Measurements from ENCODE around the gene ARHGAP31.
A peak's percentile ranks its signal among the peaks of the same experiment; 100 is the strongest.
"Not testable (repeated sequence)": the region's sequence is repeated elsewhere in the genome, so short reads cannot be mapped to it uniquely, and the experiment has no call there.

The ARHGAP31 gene

DNA sequence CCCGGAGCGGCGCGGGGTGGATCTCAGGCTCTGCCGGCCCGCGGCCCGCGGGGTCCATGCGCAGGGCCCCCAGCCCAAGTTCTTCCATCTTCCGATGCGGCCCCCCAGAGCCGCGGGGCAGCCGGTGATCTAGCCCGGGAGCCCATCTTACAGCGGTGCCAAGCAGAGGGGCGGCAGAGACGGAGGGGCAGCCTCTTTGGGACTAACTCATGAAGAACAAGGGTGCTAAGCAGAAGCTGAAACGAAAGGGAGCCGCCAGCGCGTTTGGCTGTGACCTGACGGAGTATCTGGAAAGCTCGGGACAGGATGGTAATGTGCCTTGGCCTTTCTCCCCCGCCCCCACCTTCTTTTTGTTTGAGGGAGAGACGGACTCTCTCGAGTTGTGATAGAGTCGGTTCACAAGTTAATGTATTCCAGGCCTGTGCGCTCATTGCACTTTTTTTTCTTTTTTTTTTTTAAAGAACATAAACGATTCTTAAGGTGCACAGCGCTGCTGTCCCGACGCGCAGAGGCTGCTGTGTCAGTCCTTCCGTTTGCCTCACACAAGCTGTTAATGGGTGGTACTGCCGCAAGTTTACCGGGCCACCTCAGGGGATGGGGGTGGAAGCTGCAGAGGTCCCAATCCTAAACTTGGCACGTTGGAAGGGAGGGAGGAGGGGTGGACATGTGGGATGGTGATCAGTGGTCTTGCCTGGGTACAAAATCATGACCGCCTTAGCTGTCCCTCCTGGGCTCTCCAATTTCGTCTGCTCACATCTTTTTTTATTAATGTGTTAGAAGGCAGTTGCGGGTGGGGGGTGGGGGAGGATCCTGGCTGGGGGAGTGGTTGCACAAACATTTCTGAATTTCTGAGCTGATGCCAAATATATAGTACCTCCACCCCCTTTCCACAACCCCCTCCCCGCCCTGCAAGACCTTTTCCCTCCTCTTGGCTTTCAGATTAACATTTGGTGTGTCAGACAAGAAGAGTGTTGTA, 801 bp downstream of the ARHGAP31 start:
- ATAC-seq, result peak; percentile 36 to 44

DNA sequence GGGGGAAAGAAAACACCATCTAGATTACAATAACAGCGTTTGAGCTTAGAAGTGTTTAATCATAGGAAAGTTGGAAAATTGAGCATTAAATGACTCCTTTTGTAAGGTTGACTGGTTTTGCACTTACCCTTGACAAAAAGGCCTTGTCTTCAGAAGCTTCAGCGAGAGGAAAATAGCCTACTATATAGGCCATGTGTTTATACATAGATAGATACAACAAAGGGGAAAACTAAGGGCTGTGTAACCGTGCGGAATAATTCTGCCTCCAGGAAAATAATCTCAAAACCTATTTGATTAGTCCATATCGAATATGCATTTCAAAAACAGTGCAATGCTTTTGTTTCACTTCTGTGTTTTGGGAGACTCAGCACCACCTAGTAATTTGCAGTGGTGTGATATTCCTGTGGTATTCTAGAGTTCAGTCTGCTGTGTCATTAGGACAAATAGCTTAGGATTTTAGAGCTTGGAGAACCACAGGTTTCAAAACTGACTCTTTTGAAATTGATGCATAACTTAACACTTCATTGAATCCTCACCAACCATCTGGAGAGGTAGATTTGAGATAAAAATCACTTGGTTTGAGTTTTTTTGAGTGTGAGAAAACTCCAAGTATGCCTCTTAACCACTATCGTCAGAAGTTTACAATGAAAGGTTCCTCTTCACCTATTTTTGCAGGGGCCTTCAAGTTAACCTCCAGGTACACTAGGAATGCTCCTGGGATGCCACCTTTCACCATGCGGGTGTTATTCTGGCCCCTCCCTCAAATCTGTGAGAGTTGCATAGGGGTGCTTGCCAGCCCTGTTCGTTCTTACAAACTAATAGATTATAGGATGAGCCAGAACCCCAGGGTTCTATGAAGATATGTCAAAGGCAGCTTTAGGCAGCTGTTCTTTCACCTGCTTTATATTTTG, 1.9 kb downstream of the ARHGAP31 start:
- no peak for ATAC-seq

DNA sequence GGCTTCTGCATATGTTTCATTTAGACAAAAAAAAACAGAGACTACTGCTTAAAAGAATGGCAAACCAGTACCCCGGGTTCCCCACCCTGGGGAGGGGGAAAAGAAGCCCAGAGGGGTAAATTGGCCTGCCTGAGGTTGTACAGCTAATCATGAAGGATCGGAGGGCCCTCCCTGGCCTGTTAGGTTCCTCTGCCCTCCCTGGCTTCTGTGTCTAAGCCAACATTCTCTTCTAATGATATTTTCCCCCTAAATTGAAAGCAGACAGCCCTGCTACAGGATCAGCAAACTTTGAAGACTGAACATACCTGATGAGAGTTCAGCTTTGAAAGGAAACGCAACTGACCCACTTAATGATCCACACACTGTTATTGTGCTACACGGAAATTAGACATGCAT, 2.5 kb downstream of the ARHGAP31 start:
- no peak for ATAC-seq

DNA sequence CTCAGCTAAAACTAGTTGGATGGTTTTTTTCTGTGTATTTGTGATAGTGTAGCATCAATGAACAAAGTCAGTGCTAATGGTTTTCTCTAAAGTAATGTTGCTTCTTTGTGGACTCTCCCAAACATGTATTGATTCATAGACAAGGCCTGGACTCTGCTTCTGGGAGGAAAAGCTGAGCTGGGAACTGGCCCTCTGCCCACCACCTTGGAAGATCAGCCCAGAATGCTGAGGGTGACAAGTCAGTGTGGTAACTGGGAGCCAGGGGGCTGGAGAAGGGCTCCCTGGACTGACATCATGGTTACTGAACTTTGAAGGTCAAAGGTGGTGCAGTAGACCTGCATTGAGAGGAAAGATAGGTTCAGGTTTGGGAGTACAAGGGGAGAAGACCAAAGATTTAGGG, 3.0 kb downstream of the ARHGAP31 start:
- no peak for ATAC-seq

DNA sequence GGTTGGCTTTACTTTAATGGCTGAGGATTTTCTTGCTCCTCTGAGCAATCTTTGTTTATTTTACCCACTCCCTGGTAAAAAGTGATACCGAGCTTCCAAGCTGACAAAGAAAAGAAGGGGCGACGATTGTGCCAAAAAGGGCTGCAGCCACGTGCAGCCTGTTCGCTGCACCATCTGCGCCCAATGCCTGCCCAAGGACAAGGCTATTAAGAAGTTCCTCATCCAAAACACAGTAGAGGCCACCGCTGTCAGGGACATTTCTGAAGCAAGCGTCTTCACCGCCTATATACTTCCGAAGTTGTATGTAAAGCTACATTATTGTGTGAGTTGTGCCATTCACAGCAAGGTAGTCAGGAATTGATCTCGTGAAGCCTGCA, 4.4 kb downstream of the ARHGAP31 start:
- ATAC-seq, result no peak

DNA sequence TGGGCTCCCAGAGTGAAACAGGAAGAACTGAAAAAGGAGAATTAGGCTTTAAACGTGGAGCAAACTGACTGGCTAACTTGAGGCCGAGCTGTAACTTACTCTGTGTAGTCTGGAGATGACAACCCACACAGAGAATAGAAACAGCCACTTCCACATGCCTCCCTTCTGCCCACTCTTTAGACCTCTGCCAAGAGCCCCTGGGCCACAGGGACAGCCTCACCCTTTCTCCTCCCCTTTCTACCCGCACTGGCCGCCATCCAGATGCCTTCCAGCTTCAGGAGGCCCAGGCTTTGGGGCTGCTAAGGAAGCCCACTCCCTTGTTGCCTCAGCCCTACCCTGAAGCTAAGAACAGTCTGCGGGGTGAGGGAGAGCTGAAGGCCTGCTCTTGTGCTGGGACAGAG, 6.8 kb downstream of the ARHGAP31 start:
- no peak for ATAC-seq

DNA sequence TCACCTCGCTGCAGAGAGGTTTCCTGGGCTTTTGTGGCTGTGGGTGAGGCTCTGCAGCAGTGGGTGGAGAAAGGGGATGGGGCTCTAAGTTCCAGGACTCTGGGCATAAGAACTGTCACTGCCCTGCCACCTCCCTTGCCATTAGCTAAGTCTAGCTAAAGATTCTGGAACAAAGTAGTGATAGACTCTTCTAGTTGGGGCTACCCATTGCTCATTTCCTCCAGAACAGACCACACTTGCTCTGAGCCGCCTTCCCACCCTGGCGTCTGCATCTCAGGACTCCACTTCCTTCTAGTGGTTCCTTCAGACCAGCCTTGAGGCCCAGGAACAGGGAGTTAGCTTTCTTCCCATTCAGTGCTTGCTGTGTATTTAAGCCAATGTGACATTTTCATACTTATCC, 7.5 kb downstream of the ARHGAP31 start:
- no peak for ATAC-seq

DNA sequence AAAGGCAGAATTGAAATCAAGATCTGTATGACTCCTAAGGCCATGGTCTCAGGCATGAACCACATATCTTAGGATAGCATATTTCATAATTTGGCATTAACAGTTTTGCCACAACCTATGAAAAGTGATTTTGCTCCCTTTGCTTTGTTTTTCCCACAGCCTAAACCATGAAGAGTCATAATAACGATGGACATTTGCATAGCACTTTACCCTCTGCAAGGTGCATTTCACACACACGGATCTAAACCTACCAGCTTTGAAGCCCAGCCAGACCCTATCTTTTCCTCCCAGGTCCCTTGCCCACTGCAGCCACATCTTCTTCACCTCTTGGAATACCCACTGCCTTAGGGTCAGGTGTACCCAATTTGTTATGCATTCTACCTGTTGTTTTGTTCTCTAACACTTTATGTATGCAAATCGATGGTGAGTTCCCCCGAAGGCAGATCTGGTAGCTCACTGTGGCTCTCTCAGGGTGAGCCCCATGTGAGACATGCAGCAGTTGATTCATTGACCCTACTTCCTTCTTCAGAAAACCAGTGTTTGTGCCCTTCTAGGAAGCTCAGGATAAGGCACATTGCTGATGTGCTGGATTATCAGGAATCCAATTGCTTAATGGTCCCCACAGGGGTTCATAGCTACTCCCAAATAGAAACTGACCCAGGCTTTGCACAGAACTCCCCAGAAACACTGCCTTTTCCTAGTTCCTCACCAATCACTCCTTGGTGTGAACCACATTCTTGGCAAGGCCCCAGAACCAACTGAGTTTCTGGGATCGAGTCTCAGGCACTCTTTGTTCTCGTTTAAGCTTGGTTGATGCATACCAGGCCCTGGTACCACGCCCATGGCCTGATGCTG, 8.7 kb downstream of the ARHGAP31 start:
- ATAC-seq, result peak in 1 of 2 donors; percentile 24

DNA sequence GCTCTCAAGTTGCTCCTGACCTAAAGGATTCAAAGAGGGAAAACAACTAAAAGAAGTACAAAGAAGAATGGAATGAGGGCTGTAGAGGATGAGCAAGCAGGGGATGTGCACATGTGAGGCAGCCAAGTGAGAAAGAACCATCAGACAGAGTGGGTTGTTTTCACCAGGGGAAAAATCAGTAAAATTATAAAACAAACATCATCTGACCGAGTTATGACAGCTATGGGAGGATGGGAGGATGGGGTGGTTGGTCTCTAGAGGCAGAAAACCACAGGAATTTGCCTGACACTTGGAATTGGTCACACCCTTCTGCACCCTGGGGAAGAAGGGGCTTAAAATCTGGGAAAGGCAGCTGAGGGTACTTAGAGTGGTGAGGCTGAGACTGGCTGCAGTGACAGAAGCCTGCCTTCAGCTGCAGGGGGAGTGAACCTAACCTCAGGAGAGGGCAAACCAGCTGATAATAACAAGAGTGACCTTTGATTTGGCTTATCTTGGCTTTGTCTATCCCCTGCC, 10.1 kb downstream of the ARHGAP31 start:
- ATAC-seq, result no peak

DNA sequence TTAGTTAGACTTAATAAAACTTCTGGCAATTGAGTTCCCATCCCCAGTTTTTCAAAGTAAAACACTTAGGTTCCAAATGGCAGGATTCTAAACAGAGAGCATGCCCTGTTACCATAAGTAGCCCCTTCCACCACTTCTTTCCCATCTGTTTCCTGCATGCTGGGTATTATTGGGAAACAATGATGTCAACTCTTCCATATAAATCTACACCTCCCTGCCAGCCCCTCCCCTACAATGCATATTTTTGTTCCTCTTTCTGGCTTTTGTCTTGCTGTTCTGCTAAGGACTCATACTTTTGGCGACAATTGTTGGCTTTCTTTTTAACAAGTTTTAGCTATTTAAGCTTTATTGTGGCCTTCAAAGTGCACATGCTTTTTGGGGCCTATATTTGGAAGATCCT, 11.1 kb downstream of the ARHGAP31 start:
- no peak for ATAC-seq

DNA sequence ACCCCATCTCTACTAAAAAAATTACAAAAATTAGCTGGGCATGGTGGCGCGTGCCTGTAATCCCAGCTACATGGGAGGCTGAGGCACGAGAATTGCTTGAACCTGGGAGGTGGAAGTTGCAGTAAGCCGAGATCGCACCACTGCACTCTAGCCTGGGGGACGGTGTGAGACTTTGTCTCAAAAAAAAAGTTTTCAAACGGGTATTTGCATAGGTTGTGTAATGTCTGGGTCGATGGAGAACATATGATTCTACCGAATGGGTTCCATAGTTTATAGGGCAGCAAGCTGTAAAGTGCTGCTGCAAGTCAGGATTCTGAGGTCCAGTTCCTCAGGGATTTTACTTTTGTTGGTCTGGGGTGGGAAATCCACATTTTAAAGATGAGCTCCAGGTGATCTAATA, 12.2 kb downstream of the ARHGAP31 start:
- not testable (repeated sequence) for ATAC-seq

DNA sequence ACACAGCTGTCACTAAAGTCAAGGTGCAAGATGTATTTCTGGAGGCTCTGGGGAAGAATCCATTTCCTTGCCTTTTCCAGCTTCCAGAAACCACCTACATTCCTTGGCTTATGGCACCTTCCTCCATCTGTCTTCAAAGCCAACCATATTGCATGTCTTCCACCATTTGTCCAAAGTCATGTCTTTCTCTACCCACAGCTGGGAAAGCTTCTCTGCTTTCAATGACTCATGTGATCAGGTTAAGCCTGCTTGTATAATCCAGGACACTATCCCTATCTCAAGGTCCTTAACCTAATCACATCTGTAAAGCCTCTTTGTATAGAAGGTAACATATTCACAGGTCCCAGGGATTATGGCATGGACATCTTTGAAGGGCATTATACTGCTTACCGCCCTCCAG, 14.2 kb downstream of the ARHGAP31 start:
- no peak for ATAC-seq

DNA sequence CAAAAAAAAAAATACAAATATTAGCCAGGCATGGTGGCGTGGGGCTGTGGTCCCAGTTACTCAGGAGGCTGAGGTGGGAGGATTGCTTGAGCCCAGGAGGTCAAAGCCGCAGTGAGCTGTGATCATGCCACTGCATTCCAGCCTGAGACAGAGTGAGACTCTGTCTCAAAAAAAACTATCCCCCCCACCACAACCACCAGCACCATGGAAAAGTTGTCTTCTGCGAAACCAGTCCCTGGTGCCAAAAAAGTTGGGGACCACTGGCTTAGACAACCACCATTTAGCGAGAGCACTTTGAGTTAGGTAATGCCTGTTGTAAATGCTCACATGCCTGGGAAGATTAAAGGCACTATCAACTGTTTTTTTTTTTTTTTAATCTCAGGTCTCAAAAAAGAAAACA, 15.4 kb downstream of the ARHGAP31 start:
- no peak for ATAC-seq

DNA sequence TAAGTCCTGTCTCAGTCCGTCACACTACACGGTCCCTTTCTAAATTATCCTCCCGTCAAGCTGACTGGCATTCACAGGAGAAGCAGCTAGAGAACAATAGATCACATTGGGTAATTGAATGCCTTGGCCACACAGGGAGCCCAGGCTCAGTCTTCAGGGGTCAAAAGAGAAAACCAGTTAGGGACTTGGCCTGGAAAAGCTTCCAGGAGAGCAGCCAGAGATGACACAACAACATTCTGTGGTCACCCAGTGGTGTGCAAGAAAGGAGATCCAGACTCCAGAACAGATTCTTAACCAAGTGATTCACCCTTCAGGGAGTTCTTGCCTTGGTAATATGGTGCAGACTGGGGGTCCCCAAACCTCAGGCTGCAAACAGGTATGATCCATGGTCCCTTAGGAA, 15.9 kb downstream of the ARHGAP31 start:
- no peak for ATAC-seq

DNA sequence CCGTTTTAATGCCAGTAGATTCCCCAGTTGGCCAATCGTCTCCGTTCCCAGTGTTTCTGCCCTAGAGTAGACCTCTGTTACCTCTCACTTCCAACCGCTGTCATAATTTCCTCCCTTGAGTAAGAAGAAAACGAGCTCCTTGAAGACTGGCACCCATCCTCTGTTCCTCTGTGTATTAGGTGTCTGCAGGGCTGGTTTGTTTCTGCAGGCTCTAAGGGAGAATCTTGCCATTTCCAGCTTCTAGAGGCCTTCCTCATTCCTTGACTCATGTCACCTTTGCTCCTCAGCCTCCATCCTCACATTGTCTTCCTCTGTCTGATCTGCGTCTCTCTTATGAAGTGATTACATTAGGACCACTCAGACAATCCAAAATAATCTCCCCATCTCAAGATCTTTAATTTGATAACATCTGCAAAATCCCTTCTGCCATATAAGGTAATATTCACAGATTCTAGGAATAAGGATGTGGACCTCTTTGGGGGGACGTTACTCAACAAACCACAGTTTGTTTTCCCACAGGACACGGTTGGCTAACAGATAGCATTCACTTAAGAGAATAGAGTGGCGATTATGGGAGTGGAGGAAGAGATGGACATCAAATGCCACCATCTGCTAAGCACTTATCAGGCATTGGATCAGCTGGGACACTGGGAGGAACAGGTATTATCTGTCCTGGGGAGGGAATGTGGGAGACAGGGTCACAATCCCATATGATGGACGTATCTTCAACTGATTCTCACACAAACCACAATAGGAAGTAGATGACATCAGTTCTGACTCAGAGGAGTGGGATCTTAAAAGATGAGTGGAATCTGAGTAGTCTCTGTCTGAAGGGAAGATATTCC, 17.1 kb downstream of the ARHGAP31 start:
- ATAC-seq, result no peak

DNA sequence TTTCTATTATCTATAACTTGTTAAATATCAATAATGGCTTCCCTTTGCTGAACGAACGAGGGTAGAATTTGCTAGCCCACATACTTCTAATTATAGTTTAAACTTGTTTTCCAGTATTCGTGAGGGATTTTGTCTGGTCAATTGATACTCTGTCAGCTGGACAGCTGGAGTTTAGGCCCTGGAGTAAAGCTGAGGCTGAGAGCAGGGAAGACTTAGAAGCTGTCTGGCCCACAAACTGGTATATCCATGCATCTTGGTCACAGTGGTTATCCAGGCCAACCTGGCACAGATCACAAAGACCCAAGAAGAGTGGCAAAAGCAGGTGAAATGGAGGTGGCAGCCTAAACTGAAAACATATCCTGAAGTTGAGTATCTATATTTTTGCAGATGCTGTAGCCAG, 19.3 kb downstream of the ARHGAP31 start:
- ATAC-seq, result no peak

DNA sequence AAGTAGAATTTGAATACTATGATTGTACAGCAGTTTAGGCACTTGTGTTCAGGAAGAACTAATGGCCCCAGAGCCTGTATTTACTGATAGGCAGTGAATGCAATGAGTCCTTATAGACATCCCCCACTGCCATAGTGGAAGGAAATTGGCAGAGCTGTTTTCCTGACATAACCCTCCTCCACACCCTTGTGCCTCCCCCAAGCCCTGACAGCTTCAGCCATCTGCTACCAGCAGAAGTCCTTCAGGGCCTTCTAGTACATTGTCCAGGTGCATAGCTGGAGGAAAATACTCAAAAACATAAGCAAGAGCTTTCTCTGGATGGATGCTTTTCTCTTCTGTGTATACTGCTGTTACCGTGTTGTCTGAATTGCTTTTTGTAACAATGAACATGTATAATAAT, 20.6 kb downstream of the ARHGAP31 start:
- ATAC-seq, result no peak

DNA sequence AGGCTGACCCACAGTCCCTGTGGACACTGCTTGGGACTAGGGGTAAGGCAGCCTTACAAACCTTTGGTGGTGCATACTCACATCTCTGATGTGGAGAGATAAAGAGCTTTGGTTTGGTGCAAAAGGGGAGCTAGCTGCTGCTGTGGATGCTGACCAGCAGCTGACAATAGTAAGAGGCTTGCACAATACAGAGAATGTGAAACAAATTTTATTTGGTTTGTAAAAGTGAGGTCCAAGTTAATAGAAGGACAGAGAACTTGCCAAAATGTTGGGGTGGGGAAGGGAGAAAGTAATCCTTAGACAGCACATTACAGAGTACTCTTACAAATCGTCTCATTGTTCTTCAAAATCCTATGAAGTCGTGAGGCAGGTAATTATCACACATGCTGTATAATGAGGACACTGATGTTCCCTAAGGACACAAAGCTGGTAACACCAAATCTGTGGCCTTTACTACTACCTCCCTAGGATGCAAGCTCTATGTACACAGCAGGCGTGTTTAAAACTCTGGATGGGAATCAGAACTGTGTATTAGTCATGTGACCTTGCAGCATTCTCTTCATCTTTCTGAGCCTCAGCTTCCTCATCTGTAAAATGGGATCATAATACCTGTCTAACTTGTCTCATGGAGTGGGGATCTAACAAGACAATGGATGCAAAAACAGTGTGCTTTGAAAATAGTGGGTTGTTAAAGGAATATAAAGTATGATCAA, 21.6 kb downstream of the ARHGAP31 start:
- ATAC-seq, result no peak

DNA sequence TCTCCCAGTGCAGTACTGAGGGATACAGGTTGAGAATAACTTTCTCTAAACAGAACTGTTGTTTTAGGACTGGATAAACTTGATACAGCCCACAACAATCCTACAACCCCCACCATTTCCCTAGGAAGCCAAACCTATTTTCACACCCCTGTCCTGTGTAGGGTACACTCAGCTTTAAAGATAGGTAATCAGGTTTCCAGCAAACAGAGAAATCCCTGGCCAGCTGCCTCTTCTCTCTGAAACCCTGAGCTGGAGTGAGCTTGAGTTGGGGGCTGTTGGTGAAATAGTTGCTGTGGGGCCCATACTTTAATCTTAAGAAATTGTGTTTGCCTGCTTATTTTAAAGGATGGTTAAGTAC, 22.1 kb downstream of the ARHGAP31 start:
- ATAC-seq, result no peak

DNA sequence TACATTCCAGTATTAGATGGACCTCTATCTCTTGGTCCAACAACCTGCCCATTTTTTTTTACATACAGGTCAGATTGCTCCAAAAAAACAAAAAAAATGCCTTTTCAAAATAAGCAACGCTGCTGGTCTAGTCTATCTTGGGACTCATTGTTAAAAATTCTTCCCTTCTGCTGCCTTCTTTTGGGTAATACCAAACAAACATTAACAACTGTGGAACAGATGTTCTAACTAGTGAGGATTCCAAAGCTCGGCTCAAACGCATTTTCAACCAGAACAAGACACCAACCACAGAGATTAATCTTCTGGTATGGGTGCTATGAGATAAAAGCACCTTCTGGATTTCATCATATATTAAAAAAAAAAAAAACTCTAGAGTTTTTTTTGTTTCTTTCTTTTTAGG, 24.7 kb downstream of the ARHGAP31 start:
- ATAC-seq, result no peak

DNA sequence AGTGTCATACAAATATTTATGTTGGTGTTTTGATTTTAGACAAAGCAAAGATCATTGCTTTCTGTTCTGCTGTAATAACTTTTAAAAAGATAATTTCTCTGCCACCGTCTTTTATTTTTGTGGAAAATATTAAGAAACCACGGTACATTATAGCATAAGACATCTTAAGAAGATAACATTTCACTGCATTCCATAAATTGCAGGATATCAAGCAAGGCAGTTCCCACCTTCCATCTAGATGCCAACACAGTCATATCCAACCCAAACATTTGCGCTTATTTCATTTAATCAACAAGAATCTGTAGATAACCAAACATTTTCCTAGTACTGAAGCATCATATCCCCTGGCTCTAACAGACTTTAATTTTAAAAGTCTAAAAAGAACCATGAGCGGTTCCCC, 25.1 kb downstream of the ARHGAP31 start:
- ATAC-seq, result no peak
